ENCODE data around the gene STAM. TPM values are rescaled to one million over a fixed set of nuclear protein-coding genes. Genes with fewer than 3 reads are reported as not detected.

The STAM gene
- total and polyA plus RNA-seq, 9 donors = 10.7 to 24.7 (median 20.3) TPM

- TF ChIP-seq CTCF (IDR thresholded peaks at IDR 0.05) = no peak
- no peak for TF ChIP-seq EP300 (IDR thresholded peaks at IDR 0.05)
- TF ChIP-seq POLR2A (IDR thresholded peaks at IDR 0.05) = no peak
- H3K27me3 ChIP-seq = no peaks in the 10 kb centered on the region
- no peaks in the 10 kb centered on the region for H3K36me3 ChIP-seq
- no peak overlapping the region for H3K27ac ChIP-seq
- intact Hi-C loops (cut with DNase I) = loop anchor here in 1 of 4 donors (10.0 kb wide), 1 partner anchor 992 kb away; the partner anchor contains the start of genes ARL5B and NSUN6
- 11 to 36% (median 28%) methylated on average over 2 of the region's 2 CpGs for WGBS, 3 donors
- no peak overlapping the region for H3K4me3 ChIP-seq
- DNase-seq = no peak
- no peaks in the 10 kb centered on the region for H3K9me3 ChIP-seq
- peaks cover 3% of the 10 kb centered on the region for H3K4me1 ChIP-seq (ENCODE audit: insufficient read depth)
Observed at GRCh38 chr10:17662193-17663138, 18.5 kb downstream of the STAM start.

GRCh38 chr10:17663450-17663849 is 19.5 kb downstream of the STAM start:
- H3K27ac ChIP-seq = peak overlapping the region in 1 of 2 donors; percentile 65
- no peaks in the 10 kb centered on the region for H3K27me3 ChIP-seq
- WGBS, 3 donors = 47 to 78% (median 59%) methylated on average over 1 of the region's 1 CpG
- DNase-seq = no peak
- no peak for TF ChIP-seq POLR2A (IDR thresholded peaks at IDR 0.05)
- H3K4me3 ChIP-seq = no peak overlapping the region
- peaks cover 3% of the 10 kb centered on the region for H3K4me1 ChIP-seq (ENCODE audit: insufficient read depth)
- H3K9me3 ChIP-seq = no peaks in the 10 kb centered on the region
- intact Hi-C loops (cut with DNase I) = loop anchor here in 1 of 4 donors (10.0 kb wide), 1 partner anchor 991 kb away; the partner anchor contains the start of genes ARL5B and NSUN6
- no peaks in the 10 kb centered on the region for H3K36me3 ChIP-seq

GRCh38 chr10:17665747-17666146 is 21.8 kb downstream of the STAM start:
- intact Hi-C loops (cut with DNase I) = loop anchor here in 1 of 4 donors (10.0 kb wide), 1 partner anchor 989 kb away; the partner anchor contains the start of genes ARL5B and NSUN6
- H3K4me3 ChIP-seq = no peak overlapping the region
- DNase-seq = peak in 2 of 5 donors; percentile 21 to 53

GRCh38 chr10:17668435-17669184 is 24.7 kb downstream of the STAM start:
- no peak for TF ChIP-seq CTCF (IDR thresholded peaks at IDR 0.05)
- no peak for TF ChIP-seq EP300 (IDR thresholded peaks at IDR 0.05)
- TF ChIP-seq POLR2A (IDR thresholded peaks at IDR 0.05) = no peak
- Histone ChIP-seq H3K27ac (no peak overlapping the region), H3K36me3 (no peaks in the 10 kb centered on the region), H3K4me3 (no peak overlapping the region), H3K4me1 (ENCODE audit: insufficient read depth) (peaks cover 8% of the 10 kb centered on the region), H3K9me3 (no peaks in the 10 kb centered on the region), H3K27me3 (no peaks in the 10 kb centered on the region)
- 83 to 86% (median 84%) methylated on average over 6 of the region's 6 CpGs for WGBS, 3 donors
- DNase-seq = no peak
- intact Hi-C loops (cut with DNase I) = loop anchor here in 1 of 4 donors (10.0 kb wide), 1 partner anchor 986 kb away; the partner anchor contains the start of genes ARL5B and NSUN6

More at GRCh38 chr10:17665747-17666146, 21.8 kb downstream of the STAM start:
- Histone ChIP-seq H3K27ac (peak overlapping the region; percentile 53 to 65), H3K4me1 (ENCODE audit: insufficient read depth) (peaks cover 4% of the 10 kb centered on the region), H3K36me3 (no peaks in the 10 kb centered on the region), H3K9me3 (no peaks in the 10 kb centered on the region), H3K27me3 (no peaks in the 10 kb centered on the region)
- TF ChIP-seq EP300 (IDR thresholded peaks at IDR 0.05) (no peak), CTCF (IDR thresholded peaks at IDR 0.05) (no peak), POLR2A (IDR thresholded peaks at IDR 0.05) (no peak)
- WGBS, 3 donors = 6 to 24% (median 11%) methylated on average over 4 of the region's 4 CpGs

All from ovary (tissue), 9 donors.